Endodermal cell (in vitro differentiated cells): ENCODE data around the gene BTBD9. TPM values are rescaled to one million over a fixed set of nuclear protein-coding genes. Genes with fewer than 3 reads are reported as not detected.
A peak's percentile ranks its signal among the peaks of the same experiment; 100 is the strongest.

Experiments
- DNase-seq: peaks from one replicate; pipeline ENCODE4 v3.0.0-alpha.2; 2017
- H3K27ac ChIP-seq: 2 replicates; pipeline ENCODE4 v1.5.1; 2013; ENCODE audit warnings: mild to moderate bottlenecking, low read depth, low read length, moderate library complexity
- H3K27me3 ChIP-seq: 2 replicates; pipeline ENCODE4 v1.6.1; 2013; ENCODE audit warnings: mild to moderate bottlenecking, low read length, moderate library complexity; ENCODE audit not compliant: insufficient read depth, control insufficient read depth, poor library complexity, severe bottlenecking
- H3K36me3 ChIP-seq: 2 replicates; pipeline ENCODE4 v1.7.0; 2013; ENCODE audit warnings: mild to moderate bottlenecking, low read length, moderate library complexity; ENCODE audit not compliant: control insufficient read depth, insufficient read depth
- H3K4me1 ChIP-seq: one replicate; pipeline ENCODE4 v1.7.0; 2013; ENCODE audit warnings: low read length; ENCODE audit not compliant: control insufficient read depth, insufficient read depth
- H3K4me3 ChIP-seq: 2 replicates; pipeline ENCODE4 v1.5.1; 2013; ENCODE audit warnings: mild to moderate bottlenecking, low read length, moderate library complexity
- H3K9ac ChIP-seq: 2 replicates; pipeline ENCODE4 v1.6.1; 2013; ENCODE audit warnings: mild to moderate bottlenecking, low read length, moderate library complexity; ENCODE audit not compliant: poor library complexity, severe bottlenecking; ENCODE audit errors: extremely low read depth
- H3K9me3 ChIP-seq: 2 replicates; pipeline ENCODE4 v1.6.1; 2013; ENCODE audit warnings: mild to moderate bottlenecking, low read length, moderate library complexity; ENCODE audit not compliant: control insufficient read depth
- H3K27ac Mint-ChIP-seq: 2 replicates; pipeline ENCODE4 v1.8.0; 2020; ENCODE audit warnings: mixed read lengths
- H3K27me3 Mint-ChIP-seq: 2 replicates; pipeline ENCODE4 v1.8.0; 2021; ENCODE audit warnings: mild to moderate bottlenecking, mixed read lengths; ENCODE audit not compliant: insufficient read depth
- H3K36me3 Mint-ChIP-seq: 2 replicates; pipeline ENCODE4 v1.8.0; 2020; ENCODE audit warnings: low read depth, mixed read lengths
- H3K4me1 Mint-ChIP-seq: 2 replicates; pipeline ENCODE4 v1.8.0; 2020; ENCODE audit warnings: mixed read lengths
- H3K4me3 Mint-ChIP-seq: 2 replicates; pipeline ENCODE4 v1.8.0; 2020; ENCODE audit warnings: mild to moderate bottlenecking, moderate library complexity, mixed read lengths
- H3K9me3 Mint-ChIP-seq: 2 replicates; pipeline ENCODE4 v1.8.0; 2020; ENCODE audit warnings: mild to moderate bottlenecking, mixed read lengths
- WGBS, 2 experiments: methylation state at CpG; one replicate each; pipeline versions ENCODE4 v1.1.5 to v1.1.7; 2013; ENCODE audit warnings: missing lambda C conversion rate in 2 of 2, mixed read lengths in 1 of 2; ENCODE audit not compliant: insufficient coverage in 1 of 2, insufficient read length in 1 of 2; 5-methylcytosine and 5-hydroxymethylcytosine counted together
- total RNA-seq, 2 donors: library from RNA; stranded (reverse); fragmentation: NEBNext Ultra II Directional in 1 of 2; extraction: Animal tissue kit (Norgen Biotek cat#: 25700) in 1 of 2; gene quantifications; 2 replicates in 1 of 2; 3 replicates in 1 of 2; pipeline ENCODE4 v1.2.1, GENCODE V29; 2021
- TF ChIP-seq, protein P1 (sequence below): fragments of 200-600 bp; sonication (generic); conservative IDR thresholded peaks from 2 replicates; pipeline ENCODE4 v1.5.0; 2021; ENCODE audit warnings: antibody characterized with exemption, mild to moderate bottlenecking

The BTBD9 gene
- total RNA-seq, 2 donors from 2014 or later: 7.6 to 12.3 TPM

- Mint-ChIP-seq H3K9me3 (peaks cover 2% of the 10 kb centered on the region), H3K36me3 (peaks cover 43% of the 10 kb centered on the region), H3K27me3 (no peaks in the 10 kb centered on the region), H3K4me3 (no peak overlapping the region), H3K4me1 (peaks cover 2% of the 10 kb centered on the region), H3K27ac (no peak overlapping the region)
- no peaks in the 10 kb centered on the region for H3K4me1 ChIP-seq
- peaks cover 10% of the 10 kb centered on the region for H3K9me3 ChIP-seq
- WGBS, 2 experiments: 72 to 78% methylated on average over 5 to 9 of the region's 9 CpGs
- no peak overlapping the region for H3K27ac ChIP-seq
- H3K27me3 ChIP-seq: no peaks in the 10 kb centered on the region
- TF ChIP-seq, protein P1, sequence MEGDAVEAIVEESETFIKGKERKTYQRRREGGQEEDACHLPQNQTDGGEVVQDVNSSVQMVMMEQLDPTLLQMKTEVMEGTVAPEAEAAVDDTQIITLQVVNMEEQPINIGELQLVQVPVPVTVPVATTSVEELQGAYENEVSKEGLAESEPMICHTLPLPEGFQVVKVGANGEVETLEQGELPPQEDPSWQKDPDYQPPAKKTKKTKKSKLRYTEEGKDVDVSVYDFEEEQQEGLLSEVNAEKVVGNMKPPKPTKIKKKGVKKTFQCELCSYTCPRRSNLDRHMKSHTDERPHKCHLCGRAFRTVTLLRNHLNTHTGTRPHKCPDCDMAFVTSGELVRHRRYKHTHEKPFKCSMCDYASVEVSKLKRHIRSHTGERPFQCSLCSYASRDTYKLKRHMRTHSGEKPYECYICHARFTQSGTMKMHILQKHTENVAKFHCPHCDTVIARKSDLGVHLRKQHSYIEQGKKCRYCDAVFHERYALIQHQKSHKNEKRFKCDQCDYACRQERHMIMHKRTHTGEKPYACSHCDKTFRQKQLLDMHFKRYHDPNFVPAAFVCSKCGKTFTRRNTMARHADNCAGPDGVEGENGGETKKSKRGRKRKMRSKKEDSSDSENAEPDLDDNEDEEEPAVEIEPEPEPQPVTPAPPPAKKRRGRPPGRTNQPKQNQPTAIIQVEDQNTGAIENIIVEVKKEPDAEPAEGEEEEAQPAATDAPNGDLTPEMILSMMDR: no peak
- no peak overlapping the region for H3K4me3 ChIP-seq
- peak; percentile 61 for DNase-seq
- H3K36me3 ChIP-seq: peaks cover 43% of the 10 kb centered on the region
- no peak overlapping the region for H3K9ac ChIP-seq
Measured at GRCh38 chr6:38673397-38674165, 33.9 kb upstream of the BTBD9 start.

DNA sequence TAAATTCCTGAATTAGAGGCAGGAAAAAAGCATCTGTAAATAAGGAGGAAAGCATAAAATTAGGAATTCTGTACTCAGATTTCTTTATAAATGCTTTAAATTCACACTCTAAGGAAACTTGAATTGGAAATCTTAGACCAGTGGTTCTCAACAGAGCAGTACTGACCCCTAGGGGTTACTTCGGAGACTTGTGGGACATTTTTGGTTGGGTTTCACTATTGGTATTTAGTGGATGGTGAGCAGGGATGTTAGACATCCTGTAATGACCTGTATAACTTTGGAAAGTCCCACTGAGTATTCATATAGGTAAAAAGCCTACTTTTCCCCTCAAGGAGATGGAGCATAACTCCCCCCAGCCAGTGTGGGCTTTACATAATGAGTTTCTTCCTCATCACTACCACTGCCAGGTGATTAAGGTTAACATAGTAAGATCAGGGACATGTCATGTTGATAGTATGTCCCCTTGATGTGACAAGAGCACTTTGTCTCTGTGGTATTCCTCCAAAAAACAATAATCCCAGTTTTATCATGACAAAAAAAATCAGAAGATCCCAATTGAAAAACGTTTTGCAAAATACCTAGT is 32.2 kb upstream of the BTBD9 start:
- H3K36me3 ChIP-seq: peaks cover 29% of the 10 kb centered on the region
- no peaks in the 10 kb centered on the region for H3K27me3 ChIP-seq
- no peaks in the 10 kb centered on the region for H3K4me1 ChIP-seq
- H3K9me3 Mint-ChIP-seq: peaks cover 7% of the 10 kb centered on the region
- H3K27ac Mint-ChIP-seq: no peak overlapping the region
- H3K9me3 ChIP-seq: peaks cover 10% of the 10 kb centered on the region
- WGBS, 2 experiments: 0 to 3% methylated on average over 1 to 2 of the region's 2 CpGs
- DNase-seq: peak; percentile 67
- H3K4me1 Mint-ChIP-seq: peaks cover 2% of the 10 kb centered on the region
- no peak overlapping the region for H3K4me3 Mint-ChIP-seq
- no peak overlapping the region for H3K4me3 ChIP-seq
- H3K27me3 Mint-ChIP-seq: no peaks in the 10 kb centered on the region
- no peak overlapping the region for H3K27ac ChIP-seq
- no peak overlapping the region for H3K9ac ChIP-seq
- TF ChIP-seq, protein P1: peak; percentile 88
- peaks cover 33% of the 10 kb centered on the region for H3K36me3 Mint-ChIP-seq

DNA sequence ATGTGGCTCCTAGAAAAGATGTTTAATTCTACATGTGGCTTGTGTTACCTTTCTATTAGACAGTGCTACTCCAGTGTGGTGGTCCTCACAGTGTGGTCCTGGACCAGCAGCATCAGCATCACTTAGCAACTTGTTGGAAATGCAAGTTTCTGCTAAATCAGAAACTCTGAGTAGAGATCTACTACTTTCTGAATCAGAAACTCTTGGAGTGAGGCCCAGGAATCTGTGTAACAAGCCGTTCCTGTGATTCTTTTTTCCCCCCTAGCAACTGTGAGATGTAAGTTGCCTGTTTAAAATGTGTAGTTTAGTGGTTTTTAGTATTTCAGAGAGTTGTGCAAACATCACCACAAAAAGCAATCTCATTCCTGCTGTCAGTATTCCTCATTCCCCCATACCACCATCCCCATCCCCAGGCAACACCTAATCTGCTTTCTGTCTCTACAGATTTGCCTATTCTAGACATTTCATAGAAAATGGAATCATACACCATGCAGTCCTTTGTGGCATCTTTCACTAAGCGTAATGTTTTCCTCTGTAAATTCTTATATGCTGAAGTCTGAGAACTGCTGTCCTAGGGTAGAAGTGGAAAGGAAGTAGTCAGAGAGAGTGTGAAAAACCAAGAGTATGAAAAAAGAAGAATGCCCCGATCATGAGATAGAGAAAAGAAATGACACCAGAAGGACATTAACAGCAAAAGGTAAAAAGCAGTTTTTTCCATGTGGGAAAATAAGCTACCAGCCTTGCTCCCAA is 18.9 kb upstream of the BTBD9 start:
- H3K9me3 ChIP-seq: no peaks in the 10 kb centered on the region
- Mint-ChIP-seq H3K4me3 (no peak overlapping the region), H3K27me3 (no peaks in the 10 kb centered on the region), H3K9me3 (no peaks in the 10 kb centered on the region), H3K27ac (no peak overlapping the region), H3K4me1 (no peaks in the 10 kb centered on the region), H3K36me3 (no peaks in the 10 kb centered on the region)
- no peak for DNase-seq
- 89 to 93% methylated on average over 2 to 3 of the region's 3 CpGs for WGBS, 2 experiments
- H3K36me3 ChIP-seq: no peaks in the 10 kb centered on the region
- H3K4me1 ChIP-seq: no peaks in the 10 kb centered on the region
- no peak overlapping the region for H3K4me3 ChIP-seq
- H3K27me3 ChIP-seq: no peaks in the 10 kb centered on the region
- no peak overlapping the region for H3K9ac ChIP-seq
- H3K27ac ChIP-seq: no peak overlapping the region
- TF ChIP-seq, protein P1: no peak
